Effector CD8-positive, alpha-beta T cell (primary cell): ENCODE data around the gene FAM20C.

Experiments
- DNase-seq: peaks from one replicate; lab custom pipeline; 2025; lab: John Stamatoyannopoulos, UW

The FAM20C gene

DNA sequence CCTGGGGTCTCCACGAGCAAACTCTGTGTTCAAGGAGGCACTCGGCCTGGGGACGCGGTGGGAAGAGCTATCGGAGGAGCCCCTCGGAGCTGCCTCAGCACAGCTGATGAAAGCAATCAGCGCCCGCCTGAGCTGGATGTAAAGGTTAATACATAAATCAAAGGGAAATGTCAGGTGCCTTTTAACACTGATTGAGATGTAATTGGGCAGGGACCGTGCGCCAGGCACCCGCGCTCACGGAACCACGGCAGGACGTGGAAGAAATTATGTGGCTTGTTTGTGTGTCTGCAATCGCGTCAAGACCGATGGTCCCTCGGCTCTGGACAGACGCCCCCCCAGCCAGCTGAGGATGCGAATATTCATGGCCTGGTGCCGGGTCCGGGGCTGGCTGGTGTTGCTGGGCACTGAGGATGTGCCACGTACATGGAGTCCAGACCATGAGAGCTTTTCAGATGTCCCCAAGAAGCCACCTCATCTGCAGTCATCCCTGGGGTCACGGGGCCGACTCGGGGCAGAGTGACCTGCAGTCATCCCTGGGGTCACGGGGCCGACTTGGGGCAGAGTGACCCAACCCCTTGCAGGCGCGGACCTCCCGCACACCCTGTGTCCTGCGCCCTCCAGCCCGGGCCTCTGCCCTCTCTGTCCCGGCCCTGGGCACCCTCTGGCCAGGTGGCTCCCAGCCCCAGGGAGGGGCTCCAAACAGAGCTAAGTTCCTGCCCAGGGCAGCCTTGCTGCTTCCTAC, 113.2 kb downstream of the FAM20C start:
- DNase-seq, result no peak

DNA sequence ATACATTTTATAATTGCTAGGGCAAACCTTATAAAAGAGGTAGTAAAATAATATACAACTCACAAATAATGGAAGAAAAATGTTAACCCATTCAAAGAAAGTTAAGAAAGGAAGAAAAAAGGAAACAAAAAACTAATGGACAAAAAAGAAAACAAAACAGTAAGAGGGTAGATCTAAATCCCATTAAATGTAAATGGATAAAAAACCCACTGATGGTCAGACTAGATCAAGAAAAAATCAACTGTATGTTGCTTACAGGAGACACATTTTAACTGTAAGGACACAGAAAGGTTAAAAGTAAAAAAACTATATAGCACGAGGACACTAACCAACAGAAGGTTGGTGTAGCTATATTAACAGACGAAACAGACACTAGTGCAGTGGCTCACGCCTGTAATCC, 115.6 kb downstream of the FAM20C start:
- no peak for DNase-seq

DNA sequence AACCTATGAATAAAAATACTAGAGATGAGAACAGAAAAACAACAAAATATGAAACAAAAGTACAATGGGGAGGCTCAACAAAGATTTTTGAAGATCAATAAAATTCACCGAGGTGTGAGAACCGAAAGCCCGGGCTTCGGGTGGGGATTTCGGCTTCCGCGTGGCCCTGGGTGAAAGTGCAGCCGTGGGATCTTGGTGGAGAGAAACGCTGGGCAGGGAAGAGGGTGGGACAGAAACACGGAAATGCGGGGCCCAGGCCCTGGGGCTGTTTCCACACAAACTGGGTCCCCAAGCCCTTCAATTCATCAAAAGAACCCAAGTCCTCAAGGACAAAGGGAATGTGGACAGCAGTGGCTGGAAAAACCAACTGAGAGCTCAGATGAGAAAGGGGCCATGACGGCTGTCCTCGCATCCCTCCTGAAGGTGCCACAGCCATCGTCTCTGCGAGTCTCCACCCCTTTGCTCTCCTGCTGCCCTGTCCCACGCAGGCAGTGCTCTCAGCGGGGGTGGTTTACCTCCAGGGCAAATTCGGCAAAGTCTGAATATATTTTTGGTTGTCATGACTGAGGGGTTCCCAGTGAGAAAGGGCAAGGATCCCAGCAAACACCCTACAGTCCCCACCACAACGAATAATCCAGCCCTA, 117.3 kb downstream of the FAM20C start:
- DNase-seq, result no peak
